A549 (cell line): ENCODE measurements around the gene RXRA. TPM values are rescaled to one million over a fixed set of nuclear protein-coding genes. Genes with fewer than 3 reads are reported as not detected.
A peak's percentile ranks its signal among the peaks of the same experiment; 100 is the strongest.

Source experiments
- ATAC-seq, 2 experiments: fragments of 200-7000 bp in 1 of 2; fragments of >200 bp in 1 of 2; cut with Nextera tagmentation in 1 of 2; cut with Tn5 transposase in 1 of 2; 3 replicates each; pipeline versions ENCODE4 v1.8.0 to v1.9.1; 2018 to 2020; ENCODE audit warnings: mild to moderate bottlenecking in 1 of 2, moderate library complexity in 1 of 2
- CTCF ChIA-PET: fragments of 300-600 bp; sonication (Branson Sonifier 250); formaldehyde crosslinking; extraction: SDS; loops from one replicate; lab custom pipeline; 2021; ENCODE audit warnings: antibody characterized with exemption, inconsistent platforms; lab: Yijun Ruan, JAX
- POLR2A ChIA-PET: fragments of 350-600 bp; formaldehyde crosslinking; extraction: SDS; loops from one replicate; lab custom pipeline; 2021; ENCODE audit warnings: antibody characterized with exemption, inconsistent platforms; lab: Yijun Ruan, JAX
- DNase-seq, 2 experiments: peaks; one replicate each; pipeline versions ENCODE4 v3.0.0 to v3.0.0-alpha.2; 2011 to 2016; ENCODE audit warnings: low read depth in 1 of 2, low spot score in 1 of 2
- FAIRE-seq: peaks from 2 replicates; lab custom pipeline; 2011; peaks lifted over from hg19 to GRCh38; lab: Jason Lieb, UNC
- H3K27ac ChIP-seq, 2 experiments: fragments of >200 bp; sonication (Bioruptor Twin); formaldehyde crosslinking; 3 replicates each; pipeline ENCODE4 v1.5.1; 2016 to 2017
- H3K4me1 ChIP-seq: fragments of >200 bp; sonication (Bioruptor Twin); formaldehyde crosslinking; 3 replicates; pipeline ENCODE4 v1.6.1; 2016
- H3K4me2 ChIP-seq: fragments of >200 bp; sonication (Bioruptor Twin); formaldehyde crosslinking; 3 replicates; pipeline ENCODE4 v1.6.1; 2016
- H3K4me3 ChIP-seq: fragments of >200 bp; sonication (Bioruptor Twin); formaldehyde crosslinking; 3 replicates; pipeline ENCODE4 v1.5.1; 2016
- H3K9me3 ChIP-seq: fragments of >200 bp; sonication (Bioruptor Twin); formaldehyde crosslinking; 3 replicates; pipeline ENCODE4 v1.6.1; 2016
- ATOH8 ChIP-seq: fragments of 250-450 bp; sonication (Bioruptor Pico); IDR thresholded peaks from 2 replicates; pipeline ENCODE4 v1.5.0; 2020; ENCODE audit warnings: low read depth, mild to moderate bottlenecking, moderate library complexity
- CBX2 ChIP-seq: fragments of 200-600 bp; sonication (generic); IDR thresholded peaks from 2 replicates; pipeline ENCODE4 v1.6.1; 2016; ENCODE audit warnings: low read depth, mild to moderate bottlenecking, borderline replicate concordance
- CHD4 ChIP-seq: fragments of 200-600 bp; sonication (generic); IDR thresholded peaks from 2 replicates; pipeline ENCODE4 v1.6.1; 2016; ENCODE audit warnings: antibody characterized with exemption, mild to moderate bottlenecking, borderline replicate concordance
- CTCF ChIP-seq: fragments of >200 bp; sonication (Bioruptor Twin); formaldehyde crosslinking; IDR thresholded peaks from 3 replicates; pipeline ENCODE4 v1.5.1; 2016
- E2F6 ChIP-seq: IDR thresholded peaks from 2 replicates; pipeline ENCODE4 v1.6.1; 2012; ENCODE audit warnings: low read depth, borderline replicate concordance
- EHMT2 ChIP-seq: fragments of 200-600 bp; sonication (generic); IDR thresholded peaks from 2 replicates; pipeline ENCODE4 v1.6.1; 2016; ENCODE audit warnings: antibody characterized with exemption, low read depth, mild to moderate bottlenecking, moderate library complexity
- FOSL2 ChIP-seq, 2 experiments: fragments of 450-650 bp in 1 of 2; fragments of >200 bp in 1 of 2; sonication (Bioruptor Twin) in 1 of 2; formaldehyde crosslinking; IDR thresholded peaks; 2 replicates each; pipeline versions ENCODE4 v1.5.0 to v1.6.1; 2016 to 2020; ENCODE audit warnings: mild to moderate bottlenecking in 1 of 2, moderate library complexity in 1 of 2
- FOXS1 ChIP-seq: fragments of 250-450 bp; sonication (Bioruptor Pico); IDR thresholded peaks from 2 replicates; pipeline ENCODE4 v1.5.0; 2020; ENCODE audit warnings: mild to moderate bottlenecking, moderate library complexity
- GATA3 ChIP-seq: IDR thresholded peaks from 2 replicates; pipeline ENCODE4 v1.6.1; 2012; ENCODE audit warnings: borderline replicate concordance
- HDAC2 ChIP-seq: fragments of 200-600 bp; sonication (generic); IDR thresholded peaks from 2 replicates; pipeline ENCODE4 v1.6.1; 2016
- HEYL ChIP-seq: fragments of 250-450 bp; sonication (Bioruptor Pico); IDR thresholded peaks from 2 replicates; pipeline ENCODE4 v1.8.0; 2021; ENCODE audit warnings: mild to moderate bottlenecking, moderate library complexity
- HOXA7 ChIP-seq: fragments of 250-450 bp; sonication (Bioruptor Pico); IDR thresholded peaks from 2 replicates; pipeline ENCODE4 v1.5.0; 2020; ENCODE audit warnings: mild to moderate bottlenecking, moderate library complexity
- KDM1A ChIP-seq: fragments of 200-600 bp; sonication (generic); IDR thresholded peaks from 2 replicates; pipeline ENCODE4 v1.6.1; 2016; ENCODE audit warnings: low read depth, mild to moderate bottlenecking
- MAZ ChIP-seq: fragments of 150-350 bp; IDR thresholded peaks from 2 replicates; pipeline ENCODE4 v1.6.1; 2014; ENCODE audit warnings: antibody characterized with exemption, low read depth, low read length, borderline replicate concordance
- PBX3 ChIP-seq: IDR thresholded peaks from 2 replicates; pipeline ENCODE4 v1.6.1; 2012
- PHF8 ChIP-seq: fragments of 200-600 bp; sonication (generic); IDR thresholded peaks from 2 replicates; pipeline ENCODE4 v1.6.1; 2016; ENCODE audit warnings: low read depth, mild to moderate bottlenecking, antibody characterized with exemption, moderate library complexity, borderline replicate concordance
- POLR2AphosphoS2 ChIP-seq: conservative IDR thresholded peaks from 2 replicates; pipeline ENCODE4 v1.6.1; 2012; ENCODE audit warnings: low read length, improper control_type of control experiment, inconsistent platforms
- RCOR1 ChIP-seq: fragments of 150-350 bp; IDR thresholded peaks from 2 replicates; pipeline ENCODE4 v1.6.1; 2014; ENCODE audit warnings: antibody characterized with exemption, low read length, low read depth
- RNF2 ChIP-seq: fragments of 200-600 bp; sonication (generic); IDR thresholded peaks from 2 replicates; pipeline ENCODE4 v1.6.1; 2016; ENCODE audit warnings: low read depth, mild to moderate bottlenecking, antibody characterized with exemption, moderate library complexity, borderline replicate concordance
- TFCP2L1 ChIP-seq: fragments of 250-450 bp; sonication (Bioruptor Pico); IDR thresholded peaks from 2 replicates; pipeline ENCODE4 v1.5.0; 2021; ENCODE audit warnings: mild to moderate bottlenecking
- TP53 ChIP-seq: fragments of 250-450 bp; sonication (Bioruptor Pico); IDR thresholded peaks from 2 replicates; pipeline ENCODE4 v1.5.0; 2021; ENCODE audit warnings: mild to moderate bottlenecking, moderate library complexity
- ZC3H11A ChIP-seq: fragments of 450-650 bp; IDR thresholded peaks from 2 replicates; pipeline ENCODE4 v1.6.1; 2014; ENCODE audit warnings: antibody characterized with exemption, mild to moderate bottlenecking
- ZSCAN20 ChIP-seq: fragments of 250-450 bp; sonication (Bioruptor Pico); IDR thresholded peaks from 2 replicates; pipeline ENCODE4 v1.8.0; 2022; ENCODE audit warnings: mild to moderate bottlenecking, moderate library complexity
- WGBS: methylation state at CpG from one replicate; pipeline ENCODE4 v1.1.6; 2017; ENCODE audit errors: missing lambda C conversion rate; 5-methylcytosine and 5-hydroxymethylcytosine counted together
- polyA plus RNA-seq, 4 experiments: library from polyadenylated mRNA; depleted of rRNA in 3 of 4; stranded (reverse); fragments of >200 nt; fragmentation: RNase III in 1 of 4; extraction: RNeasy Plus Mini Kit Qiagen cat#74134 plus additional on column Dnase treatment in 1 of 4; gene quantifications; 2 replicates in 3 of 4; 3 replicates in 1 of 4; pipeline ENCODE4 v1.2.3, GENCODE V29; 2011 to 2017
- TF ChIP-seq, protein P1 (sequence below): fragments of >200 bp; sonication (Bioruptor Twin); formaldehyde crosslinking; IDR thresholded peaks from 3 replicates; pipeline ENCODE4 v1.6.1; 2016

Gene RXRA
- polyA plus RNA-seq, 2 of the 4 experiments (the other 2 are of a cell fraction): 6.6 to 23.9 TPM

DNA sequence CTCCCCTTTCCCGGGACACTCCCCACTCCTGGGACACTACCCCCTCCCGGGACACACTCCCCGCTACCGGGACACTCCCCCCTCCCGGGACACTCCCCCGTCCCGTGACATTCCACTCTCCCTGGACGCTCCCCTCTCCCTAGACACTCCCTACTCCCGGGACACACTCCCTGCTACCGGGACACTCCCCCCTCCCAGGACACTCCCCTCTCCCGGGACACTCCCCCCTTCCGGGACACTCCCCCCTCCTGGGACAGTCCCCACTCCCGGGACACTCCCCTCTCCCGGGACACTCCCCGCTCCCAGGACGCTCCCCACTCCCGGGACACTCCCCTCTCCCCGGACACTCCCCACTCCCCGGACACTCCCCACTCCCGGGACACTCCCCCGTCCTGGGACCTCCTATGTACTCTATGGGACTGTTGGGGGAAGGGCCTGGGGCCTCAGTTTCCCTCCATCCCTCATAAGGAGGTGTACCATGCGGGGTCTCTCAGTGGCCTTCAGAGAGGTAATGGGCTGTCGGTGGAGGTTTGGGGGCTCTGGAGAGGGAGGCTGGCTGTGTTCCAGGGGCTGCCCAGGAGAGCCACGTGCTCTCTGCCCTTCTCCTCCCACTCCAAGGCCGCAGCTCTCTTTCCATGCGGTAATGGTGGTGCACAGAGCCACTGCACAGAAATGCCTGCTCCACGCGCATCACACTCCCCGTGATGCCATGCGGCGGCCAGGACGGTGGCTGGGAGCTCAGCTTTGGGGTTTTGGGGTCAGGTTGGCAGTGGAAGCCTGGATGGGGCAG lies 96.2 kb downstream of the RXRA start:
- ATAC-seq (peak in 1 of 2 experiments; percentile 48; a peak in 3 of 6 replicates), DNase-seq (no peak), FAIRE-seq (no peak)
- H3K4me3 ChIP-seq: no peak overlapping the region
- peaks cover 11% of the 10 kb centered on the region; the same call in 2 of the 3 replicates for H3K4me1 ChIP-seq
- 89% methylated on average over 9 of the region's 32 CpGs for whole genome bisulfite sequencing
- H3K9me3 ChIP-seq: no peaks in the 10 kb centered on the region
- ChIA-PET POLR2A (no interaction called here), CTCF (interaction anchor here (0.9 to 1.8 kb wide), 4 partner anchors 8 to 252 kb away, joined by 3 to 5 read pairs (median 4); no protein-coding TSS in a partner anchor)
- TF ChIP-seq CBX2 (no peak), EHMT2 (no peak), ZC3H11A (no peak), HEYL (CRISPR knock-in tag) (no peak), GATA3 (no peak), TP53 (no peak), HOXA7 (CRISPR knock-in tag) (no peak), POLR2AphosphoS2 (no peak), PBX3 (no peak), RCOR1 (no peak), FOSL2 (IDR thresholded peaks at IDR 0.05) (no peak), FOSL2 (CRISPR knock-in tag; IDR thresholded peaks at IDR 0.05) (no peak), CTCF (no peak), CHD4 (no peak), HDAC2 (no peak), TFCP2L1 (no peak)
- H3K27ac ChIP-seq: peak overlapping the region in 1 of 2 experiments; percentile 32; a peak in 3 of 6 replicates
- H3K4me2 ChIP-seq: no peak overlapping the region

GRCh38 chr9:134423166-134423565 lies 96.9 kb downstream of the RXRA start:
- H3K9me3 ChIP-seq: no peaks in the 10 kb centered on the region
- TF ChIP-seq HEYL (CRISPR knock-in tag) (no peak), RNF2 (no peak), ZSCAN20 (CRISPR knock-in tag) (no peak), GATA3 (no peak), MAZ (no peak), PHF8 (no peak), FOXS1 (no peak), CBX2 (no peak), RCOR1 (no peak), KDM1A (no peak), CTCF (no peak), E2F6 (no peak), ATOH8 (no peak)
- TF ChIP-seq, protein P1, sequence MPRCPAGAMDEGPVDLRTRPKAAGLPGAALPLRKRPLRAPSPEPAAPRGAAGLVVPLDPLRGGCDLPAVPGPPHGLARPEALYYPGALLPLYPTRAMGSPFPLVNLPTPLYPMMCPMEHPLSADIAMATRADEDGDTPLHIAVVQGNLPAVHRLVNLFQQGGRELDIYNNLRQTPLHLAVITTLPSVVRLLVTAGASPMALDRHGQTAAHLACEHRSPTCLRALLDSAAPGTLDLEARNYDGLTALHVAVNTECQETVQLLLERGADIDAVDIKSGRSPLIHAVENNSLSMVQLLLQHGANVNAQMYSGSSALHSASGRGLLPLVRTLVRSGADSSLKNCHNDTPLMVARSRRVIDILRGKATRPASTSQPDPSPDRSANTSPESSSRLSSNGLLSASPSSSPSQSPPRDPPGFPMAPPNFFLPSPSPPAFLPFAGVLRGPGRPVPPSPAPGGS: no peak
- TF ChIP-seq, all 56 proteins: peak for 0
- DNase-seq (no peak), FAIRE-seq (no peak), ATAC-seq (no peak)
- no peak overlapping the region for H3K4me3 ChIP-seq
- peaks cover 11% of the 10 kb centered on the region; the same call in 2 of the 3 replicates for H3K4me1 ChIP-seq
- CTCF ChIA-PET: interaction anchor here (0.9 to 1.8 kb wide), 5 partner anchors 9 to 252 kb away, joined by 3 to 6 read pairs (median 5); no protein-coding TSS in a partner anchor
- WGBS: 99% methylated on average over 12 of the region's 15 CpGs
- POLR2A ChIA-PET: no interaction called here
- no peak overlapping the region for H3K4me2 ChIP-seq
- H3K27ac ChIP-seq: peak overlapping the region in 1 of 2 experiments; percentile 26; a peak in 1 of 6 replicates
